ENCODE measurements around the gene RFC3. TPM values are rescaled to one million over a fixed set of nuclear protein-coding genes. Genes with fewer than 3 reads are reported as not detected.

The RFC3 gene
- total RNA-seq, 1 experiment from 2014 or later, result 19.0 TPM

DNA sequence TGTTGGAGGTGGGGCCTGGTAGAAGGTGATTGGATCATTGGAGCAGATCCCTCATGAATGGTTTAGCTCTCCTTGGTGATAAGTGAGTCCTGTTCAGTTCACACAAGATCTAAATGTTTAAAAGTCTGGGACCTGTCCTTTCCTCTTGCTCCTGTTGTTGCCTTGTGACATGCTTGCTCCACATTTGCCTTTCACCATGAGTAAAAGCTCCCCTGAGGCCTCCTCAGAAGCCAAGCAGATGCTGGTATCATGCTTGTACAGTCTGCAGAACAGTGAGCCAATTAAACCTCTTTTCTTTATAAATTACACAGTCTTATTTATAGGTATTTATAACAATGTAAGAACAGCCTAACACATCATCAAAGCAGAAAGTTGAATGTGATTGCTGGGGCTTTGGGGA lies 24.2 kb upstream of the RFC3 start:
- CTCF ChIA-PET, result no interaction called here
- intact Hi-C loops (cut with micrococcal nuclease; ENCODE audit: unreplicated experiment) (no loop called here), in situ Hi-C loops (cut with HindIII; ENCODE audit: low pct_unique_long_range_greater_than_20kb, low sequenced_read_pairs) (no loop called here)
- Histone ChIP-seq H3K27me3 (ENCODE audit: control insufficient read depth, insufficient read depth, low read length) (no peaks in the 10 kb centered on the region), H3K4me1 (ENCODE audit: control insufficient read depth, insufficient read depth, low read length) (no peaks in the 10 kb centered on the region; the same call in 1 of the 2 replicates), H3K36me3 (ENCODE audit: control insufficient read depth, insufficient read depth, low read length) (no peaks in the 10 kb centered on the region), H3K4me3 (ENCODE audit: low read depth in 2 of 2, low read length in 2 of 2) (no peak overlapping the region), H3K9me3 (ENCODE audit: control insufficient read depth, insufficient read depth, low read depth, low read length) (no peaks in the 10 kb centered on the region), H3K27ac (ENCODE audit: low read length) (no peak overlapping the region)
- POLR2A ChIA-PET, result no interaction called here
- TF ChIP-seq TCF7L2 (IDR thresholded peaks at IDR 0.05; ENCODE audit: low read depth, low read length), result no peak
- no peak for TF ChIP-seq POLR2AphosphoS5 (IDR thresholded peaks at IDR 0.05; ENCODE audit: low read depth, low read length)
- TF ChIP-seq, protein P1, sequence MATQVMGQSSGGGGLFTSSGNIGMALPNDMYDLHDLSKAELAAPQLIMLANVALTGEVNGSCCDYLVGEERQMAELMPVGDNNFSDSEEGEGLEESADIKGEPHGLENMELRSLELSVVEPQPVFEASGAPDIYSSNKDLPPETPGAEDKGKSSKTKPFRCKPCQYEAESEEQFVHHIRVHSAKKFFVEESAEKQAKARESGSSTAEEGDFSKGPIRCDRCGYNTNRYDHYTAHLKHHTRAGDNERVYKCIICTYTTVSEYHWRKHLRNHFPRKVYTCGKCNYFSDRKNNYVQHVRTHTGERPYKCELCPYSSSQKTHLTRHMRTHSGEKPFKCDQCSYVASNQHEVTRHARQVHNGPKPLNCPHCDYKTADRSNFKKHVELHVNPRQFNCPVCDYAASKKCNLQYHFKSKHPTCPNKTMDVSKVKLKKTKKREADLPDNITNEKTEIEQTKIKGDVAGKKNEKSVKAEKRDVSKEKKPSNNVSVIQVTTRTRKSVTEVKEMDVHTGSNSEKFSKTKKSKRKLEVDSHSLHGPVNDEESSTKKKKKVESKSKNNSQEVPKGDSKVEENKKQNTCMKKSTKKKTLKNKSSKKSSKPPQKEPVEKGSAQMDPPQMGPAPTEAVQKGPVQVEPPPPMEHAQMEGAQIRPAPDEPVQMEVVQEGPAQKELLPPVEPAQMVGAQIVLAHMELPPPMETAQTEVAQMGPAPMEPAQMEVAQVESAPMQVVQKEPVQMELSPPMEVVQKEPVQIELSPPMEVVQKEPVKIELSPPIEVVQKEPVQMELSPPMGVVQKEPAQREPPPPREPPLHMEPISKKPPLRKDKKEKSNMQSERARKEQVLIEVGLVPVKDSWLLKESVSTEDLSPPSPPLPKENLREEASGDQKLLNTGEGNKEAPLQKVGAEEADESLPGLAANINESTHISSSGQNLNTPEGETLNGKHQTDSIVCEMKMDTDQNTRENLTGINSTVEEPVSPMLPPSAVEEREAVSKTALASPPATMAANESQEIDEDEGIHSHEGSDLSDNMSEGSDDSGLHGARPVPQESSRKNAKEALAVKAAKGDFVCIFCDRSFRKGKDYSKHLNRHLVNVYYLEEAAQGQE (IDR thresholded peaks at IDR 0.05; ENCODE audit: insufficient read depth in 1 of 2, low read depth in 2 of 2, low read length in 1 of 2), result no peak
- no peak for TF ChIP-seq SIN3A (IDR thresholded peaks at IDR 0.05; ENCODE audit: borderline replicate concordance, insufficient read depth, low read depth, low read length)
- TF ChIP-seq, protein P2, sequence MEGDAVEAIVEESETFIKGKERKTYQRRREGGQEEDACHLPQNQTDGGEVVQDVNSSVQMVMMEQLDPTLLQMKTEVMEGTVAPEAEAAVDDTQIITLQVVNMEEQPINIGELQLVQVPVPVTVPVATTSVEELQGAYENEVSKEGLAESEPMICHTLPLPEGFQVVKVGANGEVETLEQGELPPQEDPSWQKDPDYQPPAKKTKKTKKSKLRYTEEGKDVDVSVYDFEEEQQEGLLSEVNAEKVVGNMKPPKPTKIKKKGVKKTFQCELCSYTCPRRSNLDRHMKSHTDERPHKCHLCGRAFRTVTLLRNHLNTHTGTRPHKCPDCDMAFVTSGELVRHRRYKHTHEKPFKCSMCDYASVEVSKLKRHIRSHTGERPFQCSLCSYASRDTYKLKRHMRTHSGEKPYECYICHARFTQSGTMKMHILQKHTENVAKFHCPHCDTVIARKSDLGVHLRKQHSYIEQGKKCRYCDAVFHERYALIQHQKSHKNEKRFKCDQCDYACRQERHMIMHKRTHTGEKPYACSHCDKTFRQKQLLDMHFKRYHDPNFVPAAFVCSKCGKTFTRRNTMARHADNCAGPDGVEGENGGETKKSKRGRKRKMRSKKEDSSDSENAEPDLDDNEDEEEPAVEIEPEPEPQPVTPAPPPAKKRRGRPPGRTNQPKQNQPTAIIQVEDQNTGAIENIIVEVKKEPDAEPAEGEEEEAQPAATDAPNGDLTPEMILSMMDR (IDR thresholded peaks at IDR 0.05), result no peak
- DNase-seq (ENCODE audit: low read depth, low spot score), result no peak
- ATAC-seq, result no peak
- no TSS peak for BruUV-seq (replicated peaks)

DNA sequence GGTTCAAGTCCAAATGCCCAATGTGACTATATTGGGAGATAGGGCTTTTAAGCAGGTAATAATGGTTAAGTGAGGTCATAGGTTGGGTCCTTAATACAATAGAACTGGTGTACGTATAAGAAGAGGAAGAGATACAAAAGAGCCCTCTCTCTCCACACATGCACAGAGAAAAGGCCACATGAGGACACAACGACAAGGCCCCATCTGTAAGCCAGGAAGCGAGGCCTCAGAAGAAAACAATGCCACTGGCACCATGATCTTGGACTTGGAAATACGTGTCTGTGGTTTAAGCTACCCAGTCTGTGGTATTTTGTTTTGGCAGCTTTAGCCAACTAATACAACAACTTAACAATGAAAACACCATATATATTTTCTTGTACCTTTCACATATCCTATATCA lies 23.4 kb upstream of the RFC3 start:
- ChIA-PET POLR2A (no interaction called here), CTCF (no interaction called here)
- H3K4me3 ChIP-seq (ENCODE audit: low read depth in 2 of 2, low read length in 2 of 2), result no peak overlapping the region
- TF ChIP-seq, protein P1 (IDR thresholded peaks at IDR 0.05; ENCODE audit: insufficient read depth in 1 of 2, low read depth in 2 of 2, low read length in 1 of 2), result no peak
- TF ChIP-seq SIN3A (IDR thresholded peaks at IDR 0.05; ENCODE audit: borderline replicate concordance, insufficient read depth, low read depth, low read length) (no peak), TCF7L2 (IDR thresholded peaks at IDR 0.05; ENCODE audit: low read depth, low read length) (no peak), POLR2AphosphoS5 (IDR thresholded peaks at IDR 0.05; ENCODE audit: low read depth, low read length) (no peak)
- TF ChIP-seq, protein P2 (IDR thresholded peaks at IDR 0.05), result no peak
- no TSS peak for BruUV-seq (replicated peaks)
- no peaks in the 10 kb centered on the region; the same call in 1 of the 2 replicates for H3K4me1 ChIP-seq (ENCODE audit: control insufficient read depth, insufficient read depth, low read length)
- no peaks in the 10 kb centered on the region for H3K9me3 ChIP-seq (ENCODE audit: control insufficient read depth, insufficient read depth, low read depth, low read length)
- ATAC-seq, result no peak
- no peak for DNase-seq (ENCODE audit: low read depth, low spot score)
- H3K27me3 ChIP-seq (ENCODE audit: control insufficient read depth, insufficient read depth, low read length), result no peaks in the 10 kb centered on the region
- no peaks in the 10 kb centered on the region for H3K36me3 ChIP-seq (ENCODE audit: control insufficient read depth, insufficient read depth, low read length)
- intact Hi-C loops (cut with micrococcal nuclease; ENCODE audit: unreplicated experiment) (no loop called here), in situ Hi-C loops (cut with HindIII; ENCODE audit: low pct_unique_long_range_greater_than_20kb, low sequenced_read_pairs) (no loop called here)
- no peak overlapping the region for H3K27ac ChIP-seq (ENCODE audit: low read length)

All from Panc1 (cell line).